ENCODE data around the gene L3MBTL4. TPM values are rescaled to one million over a fixed set of nuclear protein-coding genes. Genes with fewer than 3 reads are reported as not detected.

L3MBTL4 gene
- polyA plus RNA-seq, 1 of the 3 experiments (the other 2 are of a cell fraction): 0.02 TPM

DNA sequence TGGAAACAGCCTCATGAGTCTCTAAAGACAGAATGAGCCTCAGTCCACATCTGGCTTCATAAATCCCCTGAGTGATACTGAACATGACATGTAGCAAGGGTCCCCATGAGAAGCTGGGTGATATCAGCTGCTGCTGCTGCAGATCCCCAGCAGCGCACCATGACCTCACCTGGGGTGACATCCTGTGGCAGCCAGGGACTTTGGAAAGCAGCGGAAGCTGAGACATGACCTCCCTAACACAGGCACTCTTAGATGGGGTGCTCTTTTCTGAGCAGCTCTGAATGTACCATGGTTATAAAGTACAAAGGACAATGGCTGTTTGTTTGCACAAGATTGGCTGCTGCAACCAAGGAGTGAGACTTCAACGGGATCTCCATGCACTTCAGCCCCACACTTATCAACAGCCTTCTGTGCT lies 444.7 kb downstream of the L3MBTL4 start:
- no peaks in the 10 kb centered on the region for H3K27me3 ChIP-seq (ENCODE audit: insufficient read depth)
- peaks cover 0 to 5% of the 10 kb centered on the region in 2 experiments; a peak in 2 of 4 replicates for H3K4me1 ChIP-seq (ENCODE audit: control insufficient read depth in 1 of 2, insufficient read depth in 2 of 2, low read depth in 1 of 2, low read length in 1 of 2)
- no peaks in the 10 kb centered on the region for H3K9me3 ChIP-seq
- no peaks in the 10 kb centered on the region for H4K20me1 ChIP-seq (ENCODE audit: insufficient read depth)
- no peak for DNase-seq
- no peaks in the 10 kb centered on the region for H3K36me3 ChIP-seq (replicated peaks in 1 of 2; ENCODE audit: control insufficient read depth in 1 of 2, insufficient read depth in 2 of 2, low read length in 1 of 2)
- no peaks in the 10 kb centered on the region for H3F3A ChIP-seq (replicated peaks; ENCODE audit: insufficient read depth)
- H3K4me2 ChIP-seq: no peak overlapping the region
- H3K4me3 ChIP-seq (ENCODE audit: low read depth in 2 of 2, low read length in 1 of 2): no peak overlapping the region
- ChIA-PET POLR2A (no interaction called here), CTCF (interaction anchor here (0.8 kb wide), 1 partner anchor 10 kb away, joined by 3 read pairs; no protein-coding TSS in a partner anchor)
- H3K9me2 ChIP-seq: no peaks in the 10 kb centered on the region
- H3K27ac ChIP-seq (ENCODE audit: low read depth in 2 of 2, low read length in 1 of 2): no peak overlapping the region
- no peaks in the 10 kb centered on the region for H3K79me2 ChIP-seq (ENCODE audit: insufficient read depth)
- H3K9ac ChIP-seq: no peak overlapping the region
- TF ChIP-seq, protein P1, sequence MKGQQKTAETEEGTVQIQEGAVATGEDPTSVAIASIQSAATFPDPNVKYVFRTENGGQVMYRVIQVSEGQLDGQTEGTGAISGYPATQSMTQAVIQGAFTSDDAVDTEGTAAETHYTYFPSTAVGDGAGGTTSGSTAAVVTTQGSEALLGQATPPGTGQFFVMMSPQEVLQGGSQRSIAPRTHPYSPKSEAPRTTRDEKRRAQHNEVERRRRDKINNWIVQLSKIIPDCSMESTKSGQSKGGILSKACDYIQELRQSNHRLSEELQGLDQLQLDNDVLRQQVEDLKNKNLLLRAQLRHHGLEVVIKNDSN (IDR thresholded peaks at IDR 0.05; ENCODE audit: borderline replicate concordance, low read depth): no peak
- H2AFZ ChIP-seq (ENCODE audit: low read depth): no peak overlapping the region
- 57% methylated on average over 2 of the region's 3 CpGs for WGBS (ENCODE audit: low lambda C conversion rate)

DNA sequence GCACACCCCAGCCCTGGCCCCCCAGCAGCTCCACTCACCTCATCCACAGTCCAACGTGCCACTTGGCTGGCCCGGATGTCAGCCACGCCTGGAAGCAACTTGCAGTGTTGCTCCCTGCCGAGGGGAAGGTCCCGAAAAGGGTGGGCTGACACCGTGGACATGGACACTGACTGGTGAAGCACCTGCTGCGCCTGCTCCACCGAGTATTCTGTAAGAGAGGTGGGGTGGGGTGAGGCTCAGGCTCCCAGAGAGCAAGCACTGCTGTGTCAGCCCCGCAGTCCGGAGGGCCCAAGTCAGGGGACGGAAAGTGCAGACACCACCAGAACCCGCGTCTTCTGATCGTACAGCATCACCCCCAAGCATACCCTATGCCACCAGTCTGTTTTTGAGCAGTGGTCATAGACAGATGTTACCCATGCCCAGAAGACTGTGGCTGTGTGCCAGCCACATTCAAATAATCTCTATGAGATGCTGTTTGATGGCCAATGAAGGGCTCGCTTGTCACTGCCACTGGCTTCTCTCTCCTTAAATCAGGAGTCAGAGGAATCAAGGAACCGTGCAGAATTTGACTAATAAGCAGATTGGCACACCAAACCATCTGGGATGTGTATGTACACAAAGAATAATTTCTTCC lies 445.2 kb downstream of the L3MBTL4 start:
- Histone ChIP-seq H3K4me1 (ENCODE audit: control insufficient read depth in 1 of 2, insufficient read depth in 2 of 2, low read depth in 1 of 2, low read length in 1 of 2) (peaks cover 0 to 5% of the 10 kb centered on the region in 2 experiments; a peak in 1 of 4 replicates), H3K9me3 (no peaks in the 10 kb centered on the region), H3K4me3 (ENCODE audit: low read depth in 2 of 2, low read length in 1 of 2) (no peak overlapping the region), H3K4me2 (no peak overlapping the region), H3K27ac (ENCODE audit: low read depth in 2 of 2, low read length in 1 of 2) (no peak overlapping the region), H4K20me1 (ENCODE audit: insufficient read depth) (no peaks in the 10 kb centered on the region), H3K9ac (no peak overlapping the region), H3K79me2 (ENCODE audit: insufficient read depth) (no peaks in the 10 kb centered on the region), H3K36me3 (replicated peaks in 1 of 2; ENCODE audit: control insufficient read depth in 1 of 2, insufficient read depth in 2 of 2, low read length in 1 of 2) (no peaks in the 10 kb centered on the region), H3K9me2 (no peaks in the 10 kb centered on the region), H3F3A (replicated peaks; ENCODE audit: insufficient read depth) (no peaks in the 10 kb centered on the region), H3K27me3 (ENCODE audit: insufficient read depth) (0 out of 2 replicates have a peak, but pooled peaks cover under 1% of the 10 kb centered on the region), H2AFZ (ENCODE audit: low read depth) (no peak overlapping the region)
- ChIA-PET POLR2A (no interaction called here), CTCF (no interaction called here)
- TF ChIP-seq, protein P2, sequence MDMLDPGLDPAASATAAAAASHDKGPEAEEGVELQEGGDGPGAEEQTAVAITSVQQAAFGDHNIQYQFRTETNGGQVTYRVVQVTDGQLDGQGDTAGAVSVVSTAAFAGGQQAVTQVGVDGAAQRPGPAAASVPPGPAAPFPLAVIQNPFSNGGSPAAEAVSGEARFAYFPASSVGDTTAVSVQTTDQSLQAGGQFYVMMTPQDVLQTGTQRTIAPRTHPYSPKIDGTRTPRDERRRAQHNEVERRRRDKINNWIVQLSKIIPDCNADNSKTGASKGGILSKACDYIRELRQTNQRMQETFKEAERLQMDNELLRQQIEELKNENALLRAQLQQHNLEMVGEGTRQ (IDR thresholded peaks at IDR 0.05; ENCODE audit: borderline replicate concordance, low read depth, low read length): no peak
- TF ChIP-seq, protein P3, sequence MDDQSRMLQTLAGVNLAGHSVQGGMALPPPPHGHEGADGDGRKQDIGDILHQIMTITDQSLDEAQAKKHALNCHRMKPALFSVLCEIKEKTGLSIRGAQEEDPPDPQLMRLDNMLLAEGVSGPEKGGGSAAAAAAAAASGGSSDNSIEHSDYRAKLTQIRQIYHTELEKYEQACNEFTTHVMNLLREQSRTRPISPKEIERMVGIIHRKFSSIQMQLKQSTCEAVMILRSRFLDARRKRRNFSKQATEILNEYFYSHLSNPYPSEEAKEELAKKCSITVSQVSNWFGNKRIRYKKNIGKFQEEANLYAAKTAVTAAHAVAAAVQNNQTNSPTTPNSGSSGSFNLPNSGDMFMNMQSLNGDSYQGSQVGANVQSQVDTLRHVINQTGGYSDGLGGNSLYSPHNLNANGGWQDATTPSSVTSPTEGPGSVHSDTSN (IDR thresholded peaks at IDR 0.05): no peak
- TF ChIP-seq GATA2 (CRISPR knock-in tag; IDR thresholded peaks at IDR 0.05): no peak
- no peak for TF ChIP-seq EP300 (IDR thresholded peaks at IDR 0.05; ENCODE audit: borderline replicate concordance in 1 of 2, low read depth in 1 of 2, low read length in 1 of 2)
- TF ChIP-seq, protein P4, sequence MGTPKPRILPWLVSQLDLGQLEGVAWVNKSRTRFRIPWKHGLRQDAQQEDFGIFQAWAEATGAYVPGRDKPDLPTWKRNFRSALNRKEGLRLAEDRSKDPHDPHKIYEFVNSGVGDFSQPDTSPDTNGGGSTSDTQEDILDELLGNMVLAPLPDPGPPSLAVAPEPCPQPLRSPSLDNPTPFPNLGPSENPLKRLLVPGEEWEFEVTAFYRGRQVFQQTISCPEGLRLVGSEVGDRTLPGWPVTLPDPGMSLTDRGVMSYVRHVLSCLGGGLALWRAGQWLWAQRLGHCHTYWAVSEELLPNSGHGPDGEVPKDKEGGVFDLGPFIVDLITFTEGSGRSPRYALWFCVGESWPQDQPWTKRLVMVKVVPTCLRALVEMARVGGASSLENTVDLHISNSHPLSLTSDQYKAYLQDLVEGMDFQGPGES (IDR thresholded peaks at IDR 0.05; ENCODE audit: low read depth, low read length): no peak
- TF ChIP-seq, protein P5, sequence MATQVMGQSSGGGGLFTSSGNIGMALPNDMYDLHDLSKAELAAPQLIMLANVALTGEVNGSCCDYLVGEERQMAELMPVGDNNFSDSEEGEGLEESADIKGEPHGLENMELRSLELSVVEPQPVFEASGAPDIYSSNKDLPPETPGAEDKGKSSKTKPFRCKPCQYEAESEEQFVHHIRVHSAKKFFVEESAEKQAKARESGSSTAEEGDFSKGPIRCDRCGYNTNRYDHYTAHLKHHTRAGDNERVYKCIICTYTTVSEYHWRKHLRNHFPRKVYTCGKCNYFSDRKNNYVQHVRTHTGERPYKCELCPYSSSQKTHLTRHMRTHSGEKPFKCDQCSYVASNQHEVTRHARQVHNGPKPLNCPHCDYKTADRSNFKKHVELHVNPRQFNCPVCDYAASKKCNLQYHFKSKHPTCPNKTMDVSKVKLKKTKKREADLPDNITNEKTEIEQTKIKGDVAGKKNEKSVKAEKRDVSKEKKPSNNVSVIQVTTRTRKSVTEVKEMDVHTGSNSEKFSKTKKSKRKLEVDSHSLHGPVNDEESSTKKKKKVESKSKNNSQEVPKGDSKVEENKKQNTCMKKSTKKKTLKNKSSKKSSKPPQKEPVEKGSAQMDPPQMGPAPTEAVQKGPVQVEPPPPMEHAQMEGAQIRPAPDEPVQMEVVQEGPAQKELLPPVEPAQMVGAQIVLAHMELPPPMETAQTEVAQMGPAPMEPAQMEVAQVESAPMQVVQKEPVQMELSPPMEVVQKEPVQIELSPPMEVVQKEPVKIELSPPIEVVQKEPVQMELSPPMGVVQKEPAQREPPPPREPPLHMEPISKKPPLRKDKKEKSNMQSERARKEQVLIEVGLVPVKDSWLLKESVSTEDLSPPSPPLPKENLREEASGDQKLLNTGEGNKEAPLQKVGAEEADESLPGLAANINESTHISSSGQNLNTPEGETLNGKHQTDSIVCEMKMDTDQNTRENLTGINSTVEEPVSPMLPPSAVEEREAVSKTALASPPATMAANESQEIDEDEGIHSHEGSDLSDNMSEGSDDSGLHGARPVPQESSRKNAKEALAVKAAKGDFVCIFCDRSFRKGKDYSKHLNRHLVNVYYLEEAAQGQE (IDR thresholded peaks at IDR 0.05; ENCODE audit: low read depth, low read length): no peak
- TF ChIP-seq SIN3A (IDR thresholded peaks at IDR 0.05; ENCODE audit: borderline replicate concordance, low read depth, low read length): no peak
- TF ChIP-seq, protein P6, sequence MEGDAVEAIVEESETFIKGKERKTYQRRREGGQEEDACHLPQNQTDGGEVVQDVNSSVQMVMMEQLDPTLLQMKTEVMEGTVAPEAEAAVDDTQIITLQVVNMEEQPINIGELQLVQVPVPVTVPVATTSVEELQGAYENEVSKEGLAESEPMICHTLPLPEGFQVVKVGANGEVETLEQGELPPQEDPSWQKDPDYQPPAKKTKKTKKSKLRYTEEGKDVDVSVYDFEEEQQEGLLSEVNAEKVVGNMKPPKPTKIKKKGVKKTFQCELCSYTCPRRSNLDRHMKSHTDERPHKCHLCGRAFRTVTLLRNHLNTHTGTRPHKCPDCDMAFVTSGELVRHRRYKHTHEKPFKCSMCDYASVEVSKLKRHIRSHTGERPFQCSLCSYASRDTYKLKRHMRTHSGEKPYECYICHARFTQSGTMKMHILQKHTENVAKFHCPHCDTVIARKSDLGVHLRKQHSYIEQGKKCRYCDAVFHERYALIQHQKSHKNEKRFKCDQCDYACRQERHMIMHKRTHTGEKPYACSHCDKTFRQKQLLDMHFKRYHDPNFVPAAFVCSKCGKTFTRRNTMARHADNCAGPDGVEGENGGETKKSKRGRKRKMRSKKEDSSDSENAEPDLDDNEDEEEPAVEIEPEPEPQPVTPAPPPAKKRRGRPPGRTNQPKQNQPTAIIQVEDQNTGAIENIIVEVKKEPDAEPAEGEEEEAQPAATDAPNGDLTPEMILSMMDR (IDR thresholded peaks at IDR 0.05): no peak
- TF ChIP-seq, protein P7, sequence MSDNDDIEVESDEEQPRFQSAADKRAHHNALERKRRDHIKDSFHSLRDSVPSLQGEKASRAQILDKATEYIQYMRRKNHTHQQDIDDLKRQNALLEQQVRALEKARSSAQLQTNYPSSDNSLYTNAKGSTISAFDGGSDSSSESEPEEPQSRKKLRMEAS (IDR thresholded peaks at IDR 0.05; ENCODE audit: low read depth): no peak
- no peak for TF ChIP-seq TEAD4 (IDR thresholded peaks at IDR 0.05; ENCODE audit: borderline replicate concordance, insufficient read depth)
- TF ChIP-seq POLR2AphosphoS5 (IDR thresholded peaks at IDR 0.05; ENCODE audit: low read depth, low read length): no peak
- TF ChIP-seq RXRA (IDR thresholded peaks at IDR 0.05; ENCODE audit: borderline replicate concordance, low read depth): no peak
- no peak for TF ChIP-seq MXI1 (IDR thresholded peaks at IDR 0.05; ENCODE audit: low read depth, low read length)
- TF ChIP-seq ELF1 (IDR thresholded peaks at IDR 0.05): no peak
- TF ChIP-seq SMC3 (IDR thresholded peaks at IDR 0.05; ENCODE audit: low read depth, low read length): no peak
- WGBS (ENCODE audit: low lambda C conversion rate): 47% methylated on average over 8 of the region's 16 CpGs
- DNase-seq: no peak

Measured in SK-N-SH (cell line).